Smooth muscle cell (in vitro differentiated cells): ENCODE measurements around the gene DPM2. TPM values are rescaled to one million over a fixed set of nuclear protein-coding genes. Genes with fewer than 3 reads are reported as not detected.

Experiments used
- DNase-seq: peaks from one replicate; lab custom pipeline; 2025; ENCODE audit not compliant: unreplicated experiment; lab: John Stamatoyannopoulos, UW
- H2AFZ ChIP-seq: fragments of 200-600 bp; sonication (generic); 2 replicates; pipeline ENCODE4 v1.6.0; 2016; ENCODE audit warnings: antibody characterized with exemption, low read depth, mild to moderate bottlenecking
- H3F3A ChIP-seq: fragments of 200-600 bp; sonication (generic); 2 replicates; pipeline ENCODE4 v1.6.0; 2017; ENCODE audit warnings: antibody characterized with exemption, low read depth
- H3K27ac ChIP-seq: fragments of 200-600 bp; sonication (generic); 2 replicates; pipeline ENCODE4 v1.5.1; 2016; ENCODE audit warnings: low read depth, mild to moderate bottlenecking
- H3K27me3 ChIP-seq: fragments of 200-600 bp; sonication (generic); 2 replicates; pipeline ENCODE4 v1.6.1; 2016; ENCODE audit warnings: low read depth, mild to moderate bottlenecking
- H3K36me3 ChIP-seq: fragments of 200-600 bp; sonication (generic); 2 replicates; pipeline ENCODE4 v1.5.1; 2016; ENCODE audit warnings: low read depth
- H3K4me1 ChIP-seq: fragments of 200-600 bp; sonication (generic); 2 replicates; pipeline ENCODE4 v1.5.1; 2016; ENCODE audit warnings: low read depth
- H3K4me2 ChIP-seq: fragments of 200-600 bp; sonication (generic); 2 replicates; pipeline ENCODE4 v1.6.0; 2016; ENCODE audit warnings: mild to moderate bottlenecking
- H3K4me3 ChIP-seq: fragments of 200-600 bp; sonication (generic); 2 replicates; pipeline ENCODE4 v1.5.1; 2016; ENCODE audit warnings: mild to moderate bottlenecking
- H3K79me2 ChIP-seq: fragments of 200-600 bp; sonication (generic); 2 replicates; pipeline ENCODE4 v1.6.0; 2016; ENCODE audit warnings: low read depth, mild to moderate bottlenecking
- H3K9ac ChIP-seq: fragments of 200-600 bp; sonication (generic); 2 replicates; pipeline ENCODE4 v1.6.0; 2016; ENCODE audit warnings: low read depth
- H3K9me3 ChIP-seq: fragments of 200-600 bp; sonication (generic); replicated peaks from 2 replicates; pipeline ENCODE4 v1.5.1; 2016; ENCODE audit warnings: low read depth
- H4K20me1 ChIP-seq: fragments of 200-600 bp; sonication (generic); 2 replicates; pipeline ENCODE4 v1.6.0; 2016; ENCODE audit warnings: low read depth
- WGBS: methylation state at CpG from one replicate; pipeline ENCODE4 v1.1.7; 2016; ENCODE audit warnings: low lambda C conversion rate; 5-methylcytosine and 5-hydroxymethylcytosine counted together
- polyA plus RNA-seq: library from polyadenylated mRNA; unstranded; fragments of >200 nt; fragmentation: Nextera tagmentation; extraction: Ambion mirVana; gene quantifications from 2 replicates; pipeline ENCODE4 v1.2.1, GENCODE V29; 2016
- total RNA-seq: library from RNA; depleted of rRNA; stranded (reverse); fragments of >200 nt; gene quantifications from 2 replicates; pipeline ENCODE4 v1.2.3, GENCODE V29; 2014
- TF ChIP-seq, protein P1 (sequence below): fragments of 200-600 bp; sonication (generic); IDR thresholded peaks from 2 replicates; pipeline ENCODE4 v1.5.1; 2017; ENCODE audit warnings: borderline replicate concordance, mild to moderate bottlenecking, antibody characterized with exemption; ENCODE audit not compliant: insufficient read depth, poor library complexity, severe bottlenecking

Gene DPM2
- total and polyA plus RNA-seq, 2 experiments from 2014 or later, result 23.6 to 68.5 TPM

DNA sequence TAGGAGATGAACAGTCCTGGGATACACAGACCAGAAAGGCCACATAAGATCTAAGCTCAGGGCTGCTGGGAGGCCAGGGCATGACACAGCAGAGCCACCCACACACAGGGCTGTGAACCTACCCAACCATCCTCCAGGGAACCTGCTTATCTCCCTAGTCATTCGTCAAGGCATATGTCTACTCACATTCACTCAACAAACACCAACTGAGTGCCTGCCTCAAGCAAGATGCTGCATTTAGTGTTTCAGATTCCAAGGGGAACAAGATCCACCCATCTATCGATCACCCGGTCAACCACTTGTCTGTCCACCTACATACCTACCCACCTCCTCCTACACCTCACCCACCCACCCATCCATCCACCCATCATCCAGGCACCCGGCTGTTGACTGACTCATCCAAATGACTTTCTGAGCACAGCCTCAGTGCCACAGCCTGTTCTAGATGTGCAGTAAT, 1.9 kb downstream of the DPM2 start:
- Histone ChIP-seq H3K4me3 (no peak overlapping the region), H3F3A (peaks cover 6% of the 10 kb centered on the region), H3K79me2 (peaks cover 21% of the 10 kb centered on the region), H3K9me3 (no peaks in the 10 kb centered on the region), H4K20me1 (peaks cover 13% of the 10 kb centered on the region), H3K4me2 (peak overlapping the region; percentile 96), H3K27me3 (no peaks in the 10 kb centered on the region), H3K9ac (no peak overlapping the region), H3K36me3 (no peaks in the 10 kb centered on the region), H2AFZ (no peak overlapping the region), H3K27ac (peak overlapping the region; percentile 17), H3K4me1 (peaks cover 14% of the 10 kb centered on the region)
- no peak for DNase-seq
- TF ChIP-seq, protein P1, sequence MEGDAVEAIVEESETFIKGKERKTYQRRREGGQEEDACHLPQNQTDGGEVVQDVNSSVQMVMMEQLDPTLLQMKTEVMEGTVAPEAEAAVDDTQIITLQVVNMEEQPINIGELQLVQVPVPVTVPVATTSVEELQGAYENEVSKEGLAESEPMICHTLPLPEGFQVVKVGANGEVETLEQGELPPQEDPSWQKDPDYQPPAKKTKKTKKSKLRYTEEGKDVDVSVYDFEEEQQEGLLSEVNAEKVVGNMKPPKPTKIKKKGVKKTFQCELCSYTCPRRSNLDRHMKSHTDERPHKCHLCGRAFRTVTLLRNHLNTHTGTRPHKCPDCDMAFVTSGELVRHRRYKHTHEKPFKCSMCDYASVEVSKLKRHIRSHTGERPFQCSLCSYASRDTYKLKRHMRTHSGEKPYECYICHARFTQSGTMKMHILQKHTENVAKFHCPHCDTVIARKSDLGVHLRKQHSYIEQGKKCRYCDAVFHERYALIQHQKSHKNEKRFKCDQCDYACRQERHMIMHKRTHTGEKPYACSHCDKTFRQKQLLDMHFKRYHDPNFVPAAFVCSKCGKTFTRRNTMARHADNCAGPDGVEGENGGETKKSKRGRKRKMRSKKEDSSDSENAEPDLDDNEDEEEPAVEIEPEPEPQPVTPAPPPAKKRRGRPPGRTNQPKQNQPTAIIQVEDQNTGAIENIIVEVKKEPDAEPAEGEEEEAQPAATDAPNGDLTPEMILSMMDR, result no peak
- WGBS, result 44% methylated on average over 4 of the region's 4 CpGs

DNA sequence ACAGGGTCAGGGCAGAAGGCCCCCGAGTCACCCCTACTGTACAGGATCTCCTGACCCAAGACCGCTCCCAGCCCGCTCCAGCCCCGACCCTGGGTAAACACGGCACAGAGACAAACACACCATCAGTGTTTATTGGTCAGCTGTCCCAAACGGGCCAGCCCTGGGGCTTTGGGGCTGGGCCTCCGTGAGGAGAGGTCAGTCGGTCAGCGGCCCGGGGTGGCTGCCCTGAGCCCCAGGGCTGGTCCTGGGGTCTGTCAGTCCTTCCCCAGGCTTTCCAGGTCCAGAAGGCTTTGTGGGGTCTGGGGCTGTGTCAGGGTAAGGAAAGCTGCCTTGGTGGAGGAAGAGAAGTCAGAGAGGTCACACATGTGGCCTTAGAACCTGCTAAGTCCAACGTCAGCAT, 2.7 kb downstream of the DPM2 start:
- peaks cover 18% of the 10 kb centered on the region for H3K4me1 ChIP-seq

DNA sequence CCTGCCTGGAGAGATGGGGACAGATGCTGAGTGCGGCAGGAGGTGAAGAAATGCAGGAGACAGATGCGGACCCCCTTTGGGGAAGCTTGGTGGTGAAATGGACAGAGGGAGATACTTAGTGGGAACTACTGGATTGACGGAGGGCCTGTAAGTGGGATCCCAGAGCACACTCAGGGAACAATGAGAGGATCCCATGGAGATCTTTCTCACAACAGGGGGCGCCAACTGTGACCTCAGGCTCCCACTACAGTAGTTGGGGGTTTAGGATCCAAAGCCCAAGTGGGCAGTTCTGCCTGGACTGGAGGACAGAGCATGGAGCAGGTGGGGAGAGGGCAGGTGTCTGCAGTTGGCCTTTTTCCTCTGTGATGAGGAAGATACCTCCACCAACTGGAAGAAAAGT, 3.4 kb downstream of the DPM2 start:
- no peaks in the 10 kb centered on the region for H3K27me3 ChIP-seq
- peaks cover 13% of the 10 kb centered on the region for H4K20me1 ChIP-seq
- no peak overlapping the region for H3K9ac ChIP-seq
- DNase-seq, result no peak
- no peaks in the 10 kb centered on the region for H3K36me3 ChIP-seq
- no peak overlapping the region for H3K4me2 ChIP-seq
- 89% methylated on average over 4 of the region's 4 CpGs for WGBS
- H2AFZ ChIP-seq, result no peak overlapping the region
- TF ChIP-seq, protein P1, result no peak
- H3K9me3 ChIP-seq, result no peaks in the 10 kb centered on the region
- peaks cover 19% of the 10 kb centered on the region for H3K4me1 ChIP-seq
- no peak overlapping the region for H3K27ac ChIP-seq
- peaks cover 21% of the 10 kb centered on the region for H3K79me2 ChIP-seq
- H3K4me3 ChIP-seq, result no peak overlapping the region
- peaks cover 6% of the 10 kb centered on the region for H3F3A ChIP-seq

More for the DNA sequence above, 2.7 kb downstream of the DPM2 start:
- TF ChIP-seq, protein P1, result no peak
- H3K27ac ChIP-seq, result no peak overlapping the region
- WGBS, result 87% methylated on average over 11 of the region's 11 CpGs
- H3K27me3 ChIP-seq, result no peaks in the 10 kb centered on the region
- no peak overlapping the region for H2AFZ ChIP-seq
- H3K9me3 ChIP-seq, result no peaks in the 10 kb centered on the region
- no peak overlapping the region for H3K9ac ChIP-seq
- peaks cover 21% of the 10 kb centered on the region for H3K79me2 ChIP-seq
- no peaks in the 10 kb centered on the region for H3K36me3 ChIP-seq
- peaks cover 13% of the 10 kb centered on the region for H4K20me1 ChIP-seq
- no peak overlapping the region for H3K4me2 ChIP-seq
- DNase-seq, result no peak
- no peak overlapping the region for H3K4me3 ChIP-seq
- peaks cover 6% of the 10 kb centered on the region for H3F3A ChIP-seq

DNA sequence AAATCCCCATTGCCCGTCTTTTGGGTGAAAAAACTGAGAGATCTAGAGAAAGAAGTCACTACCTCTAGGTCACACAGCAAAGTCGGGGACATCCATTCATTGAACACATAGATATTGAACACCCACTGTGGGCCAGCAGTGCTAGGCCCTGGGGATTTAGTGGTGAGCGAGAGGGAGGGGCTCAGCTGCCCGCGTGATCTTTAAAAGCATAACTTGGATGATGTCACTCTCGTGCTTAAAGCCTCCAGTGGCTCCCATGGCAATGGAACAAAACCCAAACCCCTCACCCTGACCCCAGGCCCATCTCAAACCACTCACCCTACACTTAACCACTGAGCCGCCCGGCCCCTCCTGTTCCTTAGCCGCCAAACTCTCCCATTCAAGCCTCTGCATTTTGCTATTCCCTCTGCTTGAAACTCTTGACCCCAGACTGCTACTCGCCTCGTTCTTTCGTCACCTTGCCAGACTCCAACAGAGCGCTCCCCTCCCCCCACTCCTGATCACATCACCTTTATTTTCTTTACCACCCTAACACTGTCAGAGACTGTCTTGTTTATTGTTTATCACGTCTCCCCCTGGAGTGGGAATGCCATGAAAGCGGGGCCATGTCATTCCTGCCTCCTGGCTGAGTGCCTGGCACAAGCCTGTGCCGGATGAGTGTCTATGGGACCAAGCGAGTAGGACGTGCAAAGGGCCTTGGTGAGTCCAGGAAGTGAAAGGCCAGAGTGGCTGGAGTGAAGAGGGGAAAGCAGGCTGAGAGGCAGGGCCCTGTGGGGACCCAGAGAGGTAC, 6.4 kb downstream of the DPM2 start:
- H3K27ac ChIP-seq, result peak overlapping the region; percentile 85
- peak overlapping the region; percentile 53 for H3K4me3 ChIP-seq
- H3K9ac ChIP-seq, result peak overlapping the region; percentile 70
- H2AFZ ChIP-seq, result no peak overlapping the region
- peaks cover 18% of the 10 kb centered on the region for H3K27me3 ChIP-seq
- H3K4me1 ChIP-seq, result peaks cover 23% of the 10 kb centered on the region
- H3K79me2 ChIP-seq, result peaks cover 9% of the 10 kb centered on the region
- no peaks in the 10 kb centered on the region for H3K36me3 ChIP-seq
- peak overlapping the region; percentile 86 for H3K4me2 ChIP-seq
- TF ChIP-seq, protein P1, result no peak
- 25% methylated on average over 18 of the region's 18 CpGs for WGBS
- H3K9me3 ChIP-seq, result no peaks in the 10 kb centered on the region
- DNase-seq, result peak; percentile 51
- peaks cover 6% of the 10 kb centered on the region for H3F3A ChIP-seq
- peaks cover 11% of the 10 kb centered on the region for H4K20me1 ChIP-seq
